HL-60 (cell line): ENCODE results near the gene PTPRJ.

Source experiments
- DNase-seq, 2 experiments: peaks; one replicate each; pipeline ENCODE4 v3.0.0-alpha.2; 2010 to 2020; ENCODE audit warnings: low read depth in 1 of 2, low spot score in 1 of 2
- H3K27ac ChIP-seq: fragments of 250-450 bp; sonication (Bioruptor Pico); replicated peaks from 2 replicates; pipeline ENCODE4 v1.5.1; 2020; ENCODE audit warnings: mild to moderate bottlenecking, moderate library complexity
- H3K27me3 ChIP-seq: fragments of 250-450 bp; sonication (Bioruptor Pico); 2 replicates; pipeline ENCODE4 v1.5.1; 2021; ENCODE audit warnings: mild to moderate bottlenecking, moderate library complexity; ENCODE audit not compliant: insufficient read depth, poor library complexity, severe bottlenecking
- H3K4me3 ChIP-seq: replicated peaks from 2 replicates; pipeline ENCODE4 v1.5.1; 2011; ENCODE audit warnings: mild to moderate bottlenecking, control low read depth, low read length; ENCODE audit not compliant: insufficient read depth
- CTCF ChIP-seq: IDR thresholded peaks from one replicate; pipeline ENCODE4 v1.5.1; 2011; ENCODE audit warnings: low read length, control low read depth, inconsistent platforms; ENCODE audit not compliant: insufficient read depth
- GABPA ChIP-seq: IDR thresholded peaks from 2 replicates; pipeline ENCODE4 v1.6.1; 2012; ENCODE audit warnings: low read depth
- POLR2AphosphoS5 ChIP-seq: IDR thresholded peaks from 2 replicates; pipeline ENCODE4 v1.6.1; 2012; ENCODE audit warnings: low read depth
- SPI1 ChIP-seq: IDR thresholded peaks from 2 replicates; pipeline ENCODE4 v1.6.1; 2012; ENCODE audit warnings: low read depth, mild to moderate bottlenecking, borderline replicate concordance
- TF ChIP-seq, protein P1 (sequence below): IDR thresholded peaks from 2 replicates; pipeline ENCODE4 v1.6.1; 2012; ENCODE audit warnings: low read depth; ENCODE audit not compliant: insufficient replicate concordance

The PTPRJ gene

GRCh38 chr11:48091426-48092102 is 111.2 kb downstream of the PTPRJ start:
- no peak overlapping the region for H3K4me3 ChIP-seq
- no peak overlapping the region for H3K27ac ChIP-seq
- DNase-seq: no peak
- no peaks in the 10 kb centered on the region for H3K27me3 ChIP-seq
- TF ChIP-seq, protein P1, sequence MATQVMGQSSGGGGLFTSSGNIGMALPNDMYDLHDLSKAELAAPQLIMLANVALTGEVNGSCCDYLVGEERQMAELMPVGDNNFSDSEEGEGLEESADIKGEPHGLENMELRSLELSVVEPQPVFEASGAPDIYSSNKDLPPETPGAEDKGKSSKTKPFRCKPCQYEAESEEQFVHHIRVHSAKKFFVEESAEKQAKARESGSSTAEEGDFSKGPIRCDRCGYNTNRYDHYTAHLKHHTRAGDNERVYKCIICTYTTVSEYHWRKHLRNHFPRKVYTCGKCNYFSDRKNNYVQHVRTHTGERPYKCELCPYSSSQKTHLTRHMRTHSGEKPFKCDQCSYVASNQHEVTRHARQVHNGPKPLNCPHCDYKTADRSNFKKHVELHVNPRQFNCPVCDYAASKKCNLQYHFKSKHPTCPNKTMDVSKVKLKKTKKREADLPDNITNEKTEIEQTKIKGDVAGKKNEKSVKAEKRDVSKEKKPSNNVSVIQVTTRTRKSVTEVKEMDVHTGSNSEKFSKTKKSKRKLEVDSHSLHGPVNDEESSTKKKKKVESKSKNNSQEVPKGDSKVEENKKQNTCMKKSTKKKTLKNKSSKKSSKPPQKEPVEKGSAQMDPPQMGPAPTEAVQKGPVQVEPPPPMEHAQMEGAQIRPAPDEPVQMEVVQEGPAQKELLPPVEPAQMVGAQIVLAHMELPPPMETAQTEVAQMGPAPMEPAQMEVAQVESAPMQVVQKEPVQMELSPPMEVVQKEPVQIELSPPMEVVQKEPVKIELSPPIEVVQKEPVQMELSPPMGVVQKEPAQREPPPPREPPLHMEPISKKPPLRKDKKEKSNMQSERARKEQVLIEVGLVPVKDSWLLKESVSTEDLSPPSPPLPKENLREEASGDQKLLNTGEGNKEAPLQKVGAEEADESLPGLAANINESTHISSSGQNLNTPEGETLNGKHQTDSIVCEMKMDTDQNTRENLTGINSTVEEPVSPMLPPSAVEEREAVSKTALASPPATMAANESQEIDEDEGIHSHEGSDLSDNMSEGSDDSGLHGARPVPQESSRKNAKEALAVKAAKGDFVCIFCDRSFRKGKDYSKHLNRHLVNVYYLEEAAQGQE: no peak
- no peak for TF ChIP-seq GABPA
- no peak for TF ChIP-seq POLR2AphosphoS5
- no peak for TF ChIP-seq SPI1
- no peak for TF ChIP-seq CTCF

DNA sequence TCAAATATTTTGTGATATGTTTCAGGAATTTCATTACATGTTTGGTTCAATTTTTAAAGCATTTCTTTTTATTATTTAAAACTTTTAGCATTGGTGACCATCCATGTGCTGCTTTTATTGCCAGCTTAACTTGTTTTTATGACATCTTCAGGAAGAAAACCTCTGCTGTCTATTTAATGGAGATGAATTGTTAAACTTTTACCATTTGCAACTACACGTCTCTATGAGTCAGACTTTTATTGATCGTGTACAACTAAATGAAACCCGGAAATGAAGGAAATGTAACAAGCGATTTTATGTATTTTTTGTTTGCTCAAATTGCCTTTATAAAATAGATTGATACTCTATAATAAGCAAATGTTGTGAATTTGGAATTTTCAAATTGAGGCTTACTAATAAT is 113.0 kb downstream of the PTPRJ start:
- no peak overlapping the region for H3K27ac ChIP-seq
- no peak for TF ChIP-seq GABPA
- no peak for DNase-seq
- no peaks in the 10 kb centered on the region for H3K27me3 ChIP-seq
- H3K4me3 ChIP-seq: no peak overlapping the region

- no peak overlapping the region for H3K4me3 ChIP-seq
- H3K27ac ChIP-seq: no peak overlapping the region
- no peak for TF ChIP-seq GABPA
- no peak for TF ChIP-seq CTCF
- TF ChIP-seq POLR2AphosphoS5: no peak
- no peak for TF ChIP-seq SPI1
- TF ChIP-seq, protein P1: no peak
- H3K27me3 ChIP-seq: no peaks in the 10 kb centered on the region
- DNase-seq: no peak
These were observed 113.7 kb downstream of the PTPRJ start for GRCh38 chr11:48093795-48094642.

DNA sequence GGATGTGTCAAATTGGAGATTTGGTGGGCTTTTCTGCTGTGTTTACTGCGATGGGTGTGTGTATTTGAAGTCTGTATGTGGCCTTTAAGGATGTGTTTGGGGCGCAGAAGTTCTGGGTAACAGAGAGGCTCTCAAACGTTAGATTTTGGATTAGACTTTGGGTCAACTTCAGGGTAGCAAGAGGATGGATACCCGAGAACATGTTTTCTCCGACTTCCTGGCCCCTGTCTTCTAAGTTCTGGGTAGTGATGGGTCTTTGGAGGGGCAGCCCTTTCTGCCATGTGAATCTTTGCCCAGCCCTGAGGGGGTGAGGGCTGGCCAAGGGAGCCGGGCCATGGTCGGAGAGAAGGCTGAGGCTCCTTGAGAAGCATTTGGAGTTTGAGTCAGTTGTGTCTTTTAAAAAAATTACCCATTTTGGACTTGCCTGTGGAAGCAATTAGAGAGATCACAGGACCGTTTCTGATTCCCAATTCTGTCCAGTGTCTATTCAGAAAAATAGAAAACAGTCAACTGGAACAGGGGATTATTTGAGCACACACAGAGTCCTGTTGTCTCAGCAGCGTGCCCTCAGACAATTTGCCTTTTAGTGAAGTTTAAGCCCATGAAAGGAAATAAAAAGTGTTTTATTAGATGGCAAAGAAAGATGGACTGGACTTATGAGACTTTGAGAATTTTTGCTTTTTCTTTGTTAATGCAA is 114.4 kb downstream of the PTPRJ start:
- no peak for TF ChIP-seq POLR2AphosphoS5
- TF ChIP-seq SPI1: no peak
- TF ChIP-seq CTCF: no peak
- no peak for TF ChIP-seq GABPA
- TF ChIP-seq, protein P1: no peak

More for the DNA sequence above, 114.4 kb downstream of the PTPRJ start:
- no peak for DNase-seq
- no peak overlapping the region for H3K27ac ChIP-seq
- H3K4me3 ChIP-seq: no peak overlapping the region
- no peaks in the 10 kb centered on the region for H3K27me3 ChIP-seq
